Esophagus muscularis mucosa (tissue), 4 donors: Measurements from ENCODE around the gene SLC41A3. TPM values are rescaled to one million over a fixed set of nuclear protein-coding genes. Genes with fewer than 3 reads are reported as not detected.
"Not testable (repeated sequence)": the region's sequence is repeated elsewhere in the genome, so short reads cannot be mapped to it uniquely, and the experiment has no call there.

Experiments
- DNase-seq: peaks from one replicate; pipeline ENCODE4 v3.0.0-alpha.2; 2017; ENCODE audit errors: extremely low spot score
- H3K27ac ChIP-seq, 4 donors: fragments of 200-600 bp; sonication (generic); replicated peaks in 1 of 4; 1 replicate in 3 of 4; 2 replicates in 1 of 4; pipeline ENCODE4 v1.5.1; 2016 to 2019; ENCODE audit warnings: mild to moderate bottlenecking in 1 of 4
- H3K27me3 ChIP-seq, 4 donors: fragments of 200-600 bp; sonication (generic); one replicate each; pipeline versions ENCODE4 v1.5.1 to v1.6.0; 2016 to 2019
- H3K36me3 ChIP-seq, 4 donors: fragments of 200-600 bp; sonication (generic); one replicate each; pipeline ENCODE4 v1.5.1; 2016 to 2019
- H3K4me1 ChIP-seq, 4 donors: fragments of 200-600 bp; sonication (generic); one replicate each; pipeline ENCODE4 v1.5.1; 2016 to 2019
- H3K4me3 ChIP-seq, 4 donors: fragments of 200-600 bp; sonication (generic); 1 replicate in 2 of 4; 2 replicates in 2 of 4; pipeline ENCODE4 v1.5.1; 2016 to 2019; ENCODE audit warnings: mild to moderate bottlenecking in 4 of 4, moderate library complexity in 1 of 4
- H3K9me3 ChIP-seq, 4 donors: fragments of 200-600 bp; sonication (generic); 1 replicate in 3 of 4; 2 replicates in 1 of 4; pipeline ENCODE4 v1.5.1; 2016 to 2019
- CTCF ChIP-seq, 3 experiments: fragments of 200-600 bp in 2 of 3; fragments of 450-650 bp in 1 of 3; sonication (generic) in 2 of 3; IDR thresholded peaks; one replicate each; pipeline ENCODE4 v1.5.1; 2017 to 2019; ENCODE audit warnings: antibody characterized with exemption in 3 of 3, mild to moderate bottlenecking in 2 of 3, moderate library complexity in 1 of 3
- EP300 ChIP-seq: sonication (generic); formaldehyde crosslinking; IDR thresholded peaks from one replicate; pipeline ENCODE4 v1.6.1; 2017; ENCODE audit warnings: antibody characterized with exemption
- POLR2A ChIP-seq: fragments of 450-650 bp; IDR thresholded peaks from one replicate; pipeline ENCODE4 v1.6.1; 2017; ENCODE audit warnings: antibody characterized with exemption, moderate library complexity, mild to moderate bottlenecking, low read depth
- POLR2AphosphoS5 ChIP-seq, 2 donors: sonication (generic); formaldehyde crosslinking; IDR thresholded peaks; one replicate each; pipeline ENCODE4 v1.6.1; 2017; ENCODE audit warnings: antibody characterized with exemption in 2 of 2
- WGBS: methylation state at CpG from one replicate; pipeline ENCODE4 v1.1.5; 2018; 5-methylcytosine and 5-hydroxymethylcytosine counted together
- intact Hi-C: fragments of 100-400 bp; cut with DNase I; formaldehyde crosslinking; loops from one replicate; pipeline ENCODE4 v1.15.1; 2023
- small RNA-seq, 3 donors: library from RNA; depleted of rRNA; stranded (forward); fragments of <200 nt; gene quantifications; one replicate each; pipeline ENCODE3, GENCODE V24; 2016
- total RNA-seq, 4 donors: library from RNA; depleted of rRNA; stranded (reverse); fragments of >200 nt; gene quantifications; one replicate each; pipeline versions ENCODE4 v1.1.0 to v1.2.1, GENCODE V29; 2016

Gene SLC41A3
- total RNA-seq, 4 donors from 2014 or later, result 31.6 to 68.1 (median 38.9) TPM

- 92% methylated on average over 28 of the region's 46 CpGs for WGBS
- Histone ChIP-seq H3K4me3 (peak overlapping the region; percentile 18 to 45 (median 34)), H3K36me3 (no peaks in the 10 kb centered on the region), H3K9me3 (no peaks in the 10 kb centered on the region), H3K27ac (no peak overlapping the region), H3K27me3 (peaks cover 0 to 60% (median 4%) of the 10 kb centered on the region in 4 donors), H3K4me1 (peaks cover 0 to 10% (median 1%) of the 10 kb centered on the region in 4 donors)
- no peak for TF ChIP-seq CTCF (IDR thresholded peaks at IDR 0.05)
- no peak for TF ChIP-seq EP300
- TF ChIP-seq POLR2AphosphoS5 (IDR thresholded peaks at IDR 0.05), result no peak
- TF ChIP-seq POLR2A, result no peak
- peak; percentile 47 for DNase-seq
- intact Hi-C loops, result no loop called here
These were observed 125.2 kb downstream of the SLC41A3 start for GRCh38 chr3:125958511-125959316.

- no peak for TF ChIP-seq CTCF (IDR thresholded peaks at IDR 0.05)
- TF ChIP-seq POLR2AphosphoS5 (IDR thresholded peaks at IDR 0.05), result no peak
- TF ChIP-seq POLR2A, result no peak
- TF ChIP-seq EP300, result no peak
- Histone ChIP-seq H3K9me3 (no peaks in the 10 kb centered on the region), H3K4me1 (peaks cover 0 to 10% (median 1%) of the 10 kb centered on the region in 4 donors), H3K4me3 (peak overlapping the region; percentile 18 to 45 (median 34)), H3K36me3 (no peaks in the 10 kb centered on the region), H3K27ac (no peak overlapping the region), H3K27me3 (peaks cover 0 to 56% (median 4%) of the 10 kb centered on the region in 4 donors)
- peak; percentile 10 for DNase-seq
- WGBS, result 26% methylated on average over 4 of the region's 75 CpGs
- intact Hi-C loops, result no loop called here
These were observed 126.0 kb downstream of the SLC41A3 start for GRCh38 chr3:125957674-125958510.

- H3K36me3 ChIP-seq, H3K4me3 ChIP-seq, H3K27ac ChIP-seq, intact Hi-C loops, H3K9me3 ChIP-seq, DNase-seq, H3K4me1 ChIP-seq: not testable (repeated sequence)
- WGBS, result 89% methylated on average over 4 of the region's 4 CpGs
- H3K27me3 ChIP-seq, result peaks cover 0 to 57% (median 4%) of the 10 kb centered on the region in 4 donors
These were observed 126.9 kb downstream of the SLC41A3 start for GRCh38 chr3:125957020-125957419.

Small RNA genes within 50 kb of the gene (small RNA-seq; reads per million reads assigned to genes)
- 0 reads per million in 3 donors for gene AC092903.1

Other genes starting within 250 kb of the SLC41A3 start
- gene ROPN1B, start 114.9 kb downstream of the SLC41A3 start, total RNA-seq, result under 1 TPM in 1 of 4 donors, not detected in 3; 0.52 TPM
- 10 to 100 TPM; 19.2 to 39.9 (median 25.9) TPM for gene ALDH1L1, start 96.5 kb upstream of the SLC41A3 start, total RNA-seq